ENCODE results near the gene WDR26. TPM values are rescaled to one million over a fixed set of nuclear protein-coding genes. Genes with fewer than 3 reads are reported as not detected.

Gene WDR26
- total and polyA plus RNA-seq, 9 of the 15 experiments (the other 6 are each of a cell fraction or from before 2014, with no cell fraction given) = 11.5 to 66.0 (median 39.8) TPM

- TF ChIP-seq MAFG (tag; conservative IDR thresholded peaks at IDR 0.05) (no peak), MEF2A (IDR thresholded peaks at IDR 0.05; ENCODE audit: control insufficient read depth, low read depth, low read length) (no peak), KLF13 (tag; IDR thresholded peaks at IDR 0.05; ENCODE audit: borderline replicate concordance, low read depth) (peak; percentile 64), FOXK2 (conservative IDR thresholded peaks at IDR 0.05 in 1 of 2, IDR thresholded peaks at IDR 0.05 in 1 of 2; ENCODE audit: low read depth in 2 of 2) (peak; percentile 49 to 69; a peak in 3 of 4 replicates), EGR1 (conservative IDR thresholded peaks at IDR 0.05) (0 out of 2 replicates have a peak, but pooled peaks have one; percentile 9), HDAC8 (tag; IDR thresholded peaks at IDR 0.05) (peak; percentile 67; the same call in 1 of the 2 replicates), GABPB1 (CRISPR knock-in tag; IDR thresholded peaks at IDR 0.05) (peak; percentile 93), NR2C2 (CRISPR knock-in tag; IDR thresholded peaks at IDR 0.05) (no peak), NR2C2 (tag; IDR thresholded peaks at IDR 0.05) (peak; percentile 76), ARHGAP35 (IDR thresholded peaks at IDR 0.05; ENCODE audit: partially characterized antibody) (no peak), SRSF1 (IDR thresholded peaks at IDR 0.05; ENCODE audit: low read depth, low read length) (no peak), ZNF239 (CRISPR knock-in tag; IDR thresholded peaks at IDR 0.05) (0 out of 2 replicates have a peak, but pooled peaks have one; percentile 16), MBD2 (IDR thresholded peaks at IDR 0.05; ENCODE audit: borderline replicate concordance, low read depth) (peak; percentile 48; the same call in 1 of the 2 replicates), HMGN3 (IDR thresholded peaks at IDR 0.05; ENCODE audit: borderline replicate concordance, extremely low read depth, insufficient read length, low read depth, low read length) (no peak), STAG1 (CRISPR knock-in tag; IDR thresholded peaks at IDR 0.05; ENCODE audit: borderline replicate concordance) (peak; percentile 53)
- TF ChIP-seq, protein P1, sequence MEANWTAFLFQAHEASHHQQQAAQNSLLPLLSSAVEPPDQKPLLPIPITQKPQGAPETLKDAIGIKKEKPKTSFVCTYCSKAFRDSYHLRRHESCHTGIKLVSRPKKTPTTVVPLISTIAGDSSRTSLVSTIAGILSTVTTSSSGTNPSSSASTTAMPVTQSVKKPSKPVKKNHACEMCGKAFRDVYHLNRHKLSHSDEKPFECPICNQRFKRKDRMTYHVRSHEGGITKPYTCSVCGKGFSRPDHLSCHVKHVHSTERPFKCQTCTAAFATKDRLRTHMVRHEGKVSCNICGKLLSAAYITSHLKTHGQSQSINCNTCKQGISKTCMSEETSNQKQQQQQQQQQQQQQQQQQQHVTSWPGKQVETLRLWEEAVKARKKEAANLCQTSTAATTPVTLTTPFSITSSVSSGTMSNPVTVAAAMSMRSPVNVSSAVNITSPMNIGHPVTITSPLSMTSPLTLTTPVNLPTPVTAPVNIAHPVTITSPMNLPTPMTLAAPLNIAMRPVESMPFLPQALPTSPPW (CRISPR knock-in tag; IDR thresholded peaks at IDR 0.05) = peak; percentile 88
- TF ChIP-seq, protein P2, sequence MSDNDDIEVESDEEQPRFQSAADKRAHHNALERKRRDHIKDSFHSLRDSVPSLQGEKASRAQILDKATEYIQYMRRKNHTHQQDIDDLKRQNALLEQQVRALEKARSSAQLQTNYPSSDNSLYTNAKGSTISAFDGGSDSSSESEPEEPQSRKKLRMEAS (CRISPR knock-in tag; IDR thresholded peaks at IDR 0.05) = peak; percentile 95
Observed at GRCh38 chr1:224434691-224435317, at the start of gene WDR26 (continued).

Measured in K562 (cell line).